Liver (tissue), 3 donors: ENCODE measurements around the gene MMP13.

Source experiments
- CTCF ChIP-seq: fragments of 150-350 bp; IDR thresholded peaks from 2 replicates; pipeline ENCODE4 v1.5.1; 2017; ENCODE audit warnings: improper control_type of control experiment, low read depth, low read length; ENCODE audit not compliant: missing input control
- HNF4A ChIP-seq, 2 donors: conservative IDR thresholded peaks; 2 replicates each; pipeline ENCODE4 v1.6.1; 2016; ENCODE audit warnings: antibody characterized with exemption in 2 of 2, mild to moderate bottlenecking in 2 of 2
- SP1 ChIP-seq: IDR thresholded peaks from 2 replicates; pipeline ENCODE4 v1.6.1; 2018; ENCODE audit warnings: antibody characterized with exemption, mild to moderate bottlenecking
- TF ChIP-seq, protein P1 (sequence below): IDR thresholded peaks from 2 replicates; pipeline ENCODE4 v1.6.1; 2016; ENCODE audit warnings: antibody characterized with exemption
- TF ChIP-seq, protein P2 (sequence below): IDR thresholded peaks from 2 replicates; pipeline ENCODE4 v1.6.1; 2016; ENCODE audit warnings: antibody characterized with exemption, mild to moderate bottlenecking
- TF ChIP-seq, protein P3 (sequence below): IDR thresholded peaks from 2 replicates; pipeline ENCODE4 v1.6.1; 2016; ENCODE audit warnings: antibody characterized with exemption
- donor health status: healthy.
- donor health status: healthy.

DNA sequence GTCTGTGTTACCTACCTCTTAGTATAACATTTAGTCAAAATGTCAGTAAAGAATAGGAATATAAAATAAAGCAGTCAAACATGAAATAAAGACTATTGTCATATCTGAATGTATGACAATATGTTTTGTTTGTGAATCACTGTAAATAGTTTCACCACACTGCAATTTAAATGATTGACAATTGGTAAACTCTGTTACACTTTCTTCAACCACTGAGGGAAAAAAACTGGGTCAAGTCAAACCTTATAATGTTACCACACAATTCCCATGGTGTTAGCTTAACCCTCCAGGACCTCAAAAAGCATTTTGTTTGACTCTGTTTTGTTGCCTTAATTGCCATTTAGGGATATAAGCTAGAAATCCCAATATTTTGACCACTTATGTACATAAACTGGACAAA is 10.5 kb upstream of the MMP13 start:
- TF ChIP-seq CTCF = no peak
- TF ChIP-seq, protein P1, sequence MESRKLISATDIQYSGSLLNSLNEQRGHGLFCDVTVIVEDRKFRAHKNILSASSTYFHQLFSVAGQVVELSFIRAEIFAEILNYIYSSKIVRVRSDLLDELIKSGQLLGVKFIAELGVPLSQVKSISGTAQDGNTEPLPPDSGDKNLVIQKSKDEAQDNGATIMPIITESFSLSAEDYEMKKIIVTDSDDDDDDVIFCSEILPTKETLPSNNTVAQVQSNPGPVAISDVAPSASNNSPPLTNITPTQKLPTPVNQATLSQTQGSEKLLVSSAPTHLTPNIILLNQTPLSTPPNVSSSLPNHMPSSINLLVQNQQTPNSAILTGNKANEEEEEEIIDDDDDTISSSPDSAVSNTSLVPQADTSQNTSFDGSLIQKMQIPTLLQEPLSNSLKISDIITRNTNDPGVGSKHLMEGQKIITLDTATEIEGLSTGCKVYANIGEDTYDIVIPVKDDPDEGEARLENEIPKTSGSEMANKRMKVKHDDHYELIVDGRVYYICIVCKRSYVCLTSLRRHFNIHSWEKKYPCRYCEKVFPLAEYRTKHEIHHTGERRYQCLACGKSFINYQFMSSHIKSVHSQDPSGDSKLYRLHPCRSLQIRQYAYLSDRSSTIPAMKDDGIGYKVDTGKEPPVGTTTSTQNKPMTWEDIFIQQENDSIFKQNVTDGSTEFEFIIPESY = no peak
- TF ChIP-seq, protein P2, sequence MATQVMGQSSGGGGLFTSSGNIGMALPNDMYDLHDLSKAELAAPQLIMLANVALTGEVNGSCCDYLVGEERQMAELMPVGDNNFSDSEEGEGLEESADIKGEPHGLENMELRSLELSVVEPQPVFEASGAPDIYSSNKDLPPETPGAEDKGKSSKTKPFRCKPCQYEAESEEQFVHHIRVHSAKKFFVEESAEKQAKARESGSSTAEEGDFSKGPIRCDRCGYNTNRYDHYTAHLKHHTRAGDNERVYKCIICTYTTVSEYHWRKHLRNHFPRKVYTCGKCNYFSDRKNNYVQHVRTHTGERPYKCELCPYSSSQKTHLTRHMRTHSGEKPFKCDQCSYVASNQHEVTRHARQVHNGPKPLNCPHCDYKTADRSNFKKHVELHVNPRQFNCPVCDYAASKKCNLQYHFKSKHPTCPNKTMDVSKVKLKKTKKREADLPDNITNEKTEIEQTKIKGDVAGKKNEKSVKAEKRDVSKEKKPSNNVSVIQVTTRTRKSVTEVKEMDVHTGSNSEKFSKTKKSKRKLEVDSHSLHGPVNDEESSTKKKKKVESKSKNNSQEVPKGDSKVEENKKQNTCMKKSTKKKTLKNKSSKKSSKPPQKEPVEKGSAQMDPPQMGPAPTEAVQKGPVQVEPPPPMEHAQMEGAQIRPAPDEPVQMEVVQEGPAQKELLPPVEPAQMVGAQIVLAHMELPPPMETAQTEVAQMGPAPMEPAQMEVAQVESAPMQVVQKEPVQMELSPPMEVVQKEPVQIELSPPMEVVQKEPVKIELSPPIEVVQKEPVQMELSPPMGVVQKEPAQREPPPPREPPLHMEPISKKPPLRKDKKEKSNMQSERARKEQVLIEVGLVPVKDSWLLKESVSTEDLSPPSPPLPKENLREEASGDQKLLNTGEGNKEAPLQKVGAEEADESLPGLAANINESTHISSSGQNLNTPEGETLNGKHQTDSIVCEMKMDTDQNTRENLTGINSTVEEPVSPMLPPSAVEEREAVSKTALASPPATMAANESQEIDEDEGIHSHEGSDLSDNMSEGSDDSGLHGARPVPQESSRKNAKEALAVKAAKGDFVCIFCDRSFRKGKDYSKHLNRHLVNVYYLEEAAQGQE = no peak
- TF ChIP-seq SP1 = no peak
- TF ChIP-seq HNF4A (conservative IDR thresholded peaks at IDR 0.05) = no peak
- TF ChIP-seq, protein P3, sequence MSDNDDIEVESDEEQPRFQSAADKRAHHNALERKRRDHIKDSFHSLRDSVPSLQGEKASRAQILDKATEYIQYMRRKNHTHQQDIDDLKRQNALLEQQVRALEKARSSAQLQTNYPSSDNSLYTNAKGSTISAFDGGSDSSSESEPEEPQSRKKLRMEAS = no peak
